ES-I3 (cell line): Measurements from ENCODE around the gene POLDIP2.

ENCODE experiments used
- H3K36me3 ChIP-seq: 2 replicates; pipeline ENCODE4 v1.6.1; 2013; ENCODE audit warnings: mild to moderate bottlenecking, low read length, control low read depth, moderate library complexity; ENCODE audit not compliant: insufficient read depth
- H3K4me1 ChIP-seq: 2 replicates; pipeline ENCODE4 v1.6.1; 2013; ENCODE audit warnings: mild to moderate bottlenecking, control low read depth, low read length; ENCODE audit not compliant: insufficient read depth
- H3K9ac ChIP-seq: 2 replicates; pipeline ENCODE4 v1.6.1; 2013; ENCODE audit warnings: low read depth, mild to moderate bottlenecking, low read length, moderate library complexity
- H3K9me3 ChIP-seq: 2 replicates; pipeline ENCODE4 v1.6.1; 2013; ENCODE audit warnings: mild to moderate bottlenecking, low read length, moderate library complexity; ENCODE audit not compliant: control insufficient read depth, insufficient read depth

The POLDIP2 gene

GRCh38 chr17:28379814-28380801 lies 22.8 kb upstream of the POLDIP2 start:
- no peak overlapping the region for H3K9ac ChIP-seq
- H3K36me3 ChIP-seq = no peaks in the 10 kb centered on the region
- H3K4me1 ChIP-seq = no peaks in the 10 kb centered on the region; the same call in 1 of the 2 replicates
- no peaks in the 10 kb centered on the region for H3K9me3 ChIP-seq

- H3K9me3 ChIP-seq = no peaks in the 10 kb centered on the region
- no peaks in the 10 kb centered on the region for H3K36me3 ChIP-seq
- peaks cover 13% of the 10 kb centered on the region for H3K4me1 ChIP-seq
- H3K9ac ChIP-seq = no peak overlapping the region
These were observed 15.6 kb upstream of the POLDIP2 start for GRCh38 chr17:28372945-28373274.

GRCh38 chr17:28372203-28372944 lies 15.0 kb upstream of the POLDIP2 start:
- no peaks in the 10 kb centered on the region for H3K9me3 ChIP-seq
- H3K9ac ChIP-seq = peak overlapping the region; percentile 69; the same call in 1 of the 2 replicates
- H3K4me1 ChIP-seq = peaks cover 13% of the 10 kb centered on the region
- H3K36me3 ChIP-seq = no peaks in the 10 kb centered on the region

GRCh38 chr17:28371245-28372202 lies 14.2 kb upstream of the POLDIP2 start, which contains the start of gene SARM1:
TSS of gene SARM1 (plus strand) at chr17:28371694. CDS start at chr17:28372033, 339 bp downstream.
- Histone ChIP-seq H3K4me1 (peaks cover 13% of the 10 kb centered on the region), H3K36me3 (no peaks in the 10 kb centered on the region), H3K9me3 (no peaks in the 10 kb centered on the region), H3K9ac (peak within 1 kb of the TSS; percentile 69)

GRCh38 chr17:28370744-28371103 lies 13.4 kb upstream of the POLDIP2 start:
- H3K9ac ChIP-seq = peak overlapping the region; percentile 13; the same call in 1 of the 2 replicates
- peaks cover 13% of the 10 kb centered on the region for H3K4me1 ChIP-seq
- no peaks in the 10 kb centered on the region for H3K36me3 ChIP-seq
- no peaks in the 10 kb centered on the region for H3K9me3 ChIP-seq

GRCh38 chr17:28370035-28370743 lies 12.9 kb upstream of the POLDIP2 start, which contains the start of gene VTN:
TSS of gene VTN (minus strand) at chr17:28370307. CDS start at chr17:28370203, 104 bp downstream.
- H3K9me3 ChIP-seq = no peaks in the 10 kb centered on the region
- peak within 1 kb of the TSS; percentile 13; the same call in 1 of the 2 replicates for H3K9ac ChIP-seq
- H3K4me1 ChIP-seq = peaks cover 13% of the 10 kb centered on the region
- no peaks in the 10 kb centered on the region for H3K36me3 ChIP-seq

- no peaks in the 10 kb centered on the region for H3K9me3 ChIP-seq
These were observed 12.3 kb upstream of the POLDIP2 start for GRCh38 chr17:28369684-28370034.

GRCh38 chr17:28368915-28369683 lies 11.8 kb upstream of the POLDIP2 start:
- no peaks in the 10 kb centered on the region for H3K9me3 ChIP-seq

More at GRCh38 chr17:28369684-28370034, 12.3 kb upstream of the POLDIP2 start:
- no peak overlapping the region for H3K9ac ChIP-seq
- no peaks in the 10 kb centered on the region for H3K36me3 ChIP-seq
- H3K4me1 ChIP-seq = peaks cover 13% of the 10 kb centered on the region

GRCh38 chr17:28368306-28368831 lies 11.0 kb upstream of the POLDIP2 start:
- Histone ChIP-seq H3K9ac (no peak overlapping the region), H3K36me3 (no peaks in the 10 kb centered on the region), H3K9me3 (no peaks in the 10 kb centered on the region), H3K4me1 (peaks cover 13% of the 10 kb centered on the region)

More at GRCh38 chr17:28368915-28369683, 11.8 kb upstream of the POLDIP2 start:
- no peak overlapping the region for H3K9ac ChIP-seq
- H3K4me1 ChIP-seq = peaks cover 13% of the 10 kb centered on the region
- H3K36me3 ChIP-seq = no peaks in the 10 kb centered on the region

GRCh38 chr17:28367641-28368305 lies 10.4 kb upstream of the POLDIP2 start:
- Histone ChIP-seq H3K36me3 (no peaks in the 10 kb centered on the region; the same call in 1 of the 2 replicates), H3K9me3 (no peaks in the 10 kb centered on the region), H3K9ac (no peak overlapping the region), H3K4me1 (peaks cover 13% of the 10 kb centered on the region)

GRCh38 chr17:28366605-28367004 lies 9.3 kb upstream of the POLDIP2 start:
- no peaks in the 10 kb centered on the region; the same call in 1 of the 2 replicates for H3K36me3 ChIP-seq
- peaks cover 13% of the 10 kb centered on the region for H3K4me1 ChIP-seq
- no peaks in the 10 kb centered on the region for H3K9me3 ChIP-seq
- H3K9ac ChIP-seq = no peak overlapping the region

- Histone ChIP-seq H3K4me1 (peaks cover 7% of the 10 kb centered on the region), H3K9ac (no peak overlapping the region), H3K36me3 (no peaks in the 10 kb centered on the region; the same call in 1 of the 2 replicates), H3K9me3 (no peaks in the 10 kb centered on the region)
These were observed 8.2 kb upstream of the POLDIP2 start for GRCh38 chr17:28365487-28365886.
